PC-3 (cell line): ENCODE measurements around the gene ARHGDIB.

ENCODE experiments used
- CTCF ChIP-seq: fragments of 300-600 bp; sonication (generic); conservative IDR thresholded peaks from 2 replicates; pipeline ENCODE4 v1.5.1; 2017; ENCODE audit warnings: antibody characterized with exemption, low read depth, mild to moderate bottlenecking, low read length
- EZH2 ChIP-seq: fragments of 300-600 bp; sonication (generic); IDR thresholded peaks from one replicate; pipeline ENCODE4 v1.6.1; 2017; ENCODE audit warnings: antibody characterized with exemption, mild to moderate bottlenecking, low read length; ENCODE audit not compliant: unreplicated experiment
- EZH2phosphoT487 ChIP-seq: fragments of 300-600 bp; sonication (generic); IDR thresholded peaks from 2 replicates; pipeline ENCODE4 v1.6.1; 2018; ENCODE audit warnings: mild to moderate bottlenecking, antibody characterized with exemption, low read length, borderline replicate concordance

DNA sequence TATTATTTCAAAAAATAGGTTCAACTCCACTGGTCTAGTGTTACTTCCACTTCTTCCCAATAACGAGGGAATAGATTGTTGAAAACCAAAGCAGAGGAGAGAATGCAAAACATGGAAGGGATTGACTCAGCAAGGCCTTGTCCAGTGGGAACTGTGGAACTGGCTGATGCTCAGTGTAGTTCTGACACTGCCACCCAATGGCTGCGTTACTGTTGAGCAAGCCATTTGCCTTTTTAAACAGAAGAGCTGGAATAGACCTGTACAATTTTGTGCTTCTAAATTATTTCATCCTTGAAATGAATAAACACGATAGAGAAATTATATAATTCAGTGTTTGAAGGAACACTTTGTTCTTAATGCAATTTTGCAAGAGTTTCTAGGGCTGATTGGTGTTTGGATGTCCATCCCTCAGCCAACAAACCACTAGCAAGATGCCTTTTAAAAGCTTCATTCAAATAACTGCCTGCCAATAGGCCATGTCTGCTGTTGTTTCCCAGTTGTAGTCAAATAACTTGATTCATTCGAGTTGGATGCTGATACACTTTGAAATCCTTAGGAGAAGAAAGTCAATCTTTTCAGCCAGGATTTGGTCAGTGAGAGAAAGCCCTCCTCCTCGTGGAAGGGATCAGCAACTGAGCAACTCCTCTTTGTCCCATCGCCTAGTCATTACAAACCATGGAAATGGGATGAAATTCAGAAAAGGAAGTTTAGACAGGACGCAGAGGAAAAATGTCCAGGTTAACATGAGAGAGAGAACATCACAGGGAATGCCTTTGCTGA, 68.5 kb downstream of the ARHGDIB start:
- TF ChIP-seq CTCF (0 out of 2 replicates have a peak, but pooled peaks have one; percentile 33), EZH2 (no peak), EZH2phosphoT487 (no peak)
